Upper lobe of right lung (tissue), 1 donor: ENCODE results near the gene PSMB1. TPM values are rescaled to one million over a fixed set of nuclear protein-coding genes. Genes with fewer than 3 reads are reported as not detected.
A peak's percentile ranks its signal among the peaks of the same experiment; 100 is the strongest.

Source experiments
- ATAC-seq: fragments of 200-7000 bp; cut with Tn5 transposase; one replicate; pipeline ENCODE4 v1.9.1; 2020; ENCODE audit warnings: mild to moderate bottlenecking, moderate library complexity
- DNase-seq: peaks from one replicate; pipeline ENCODE4 v3.0.0-alpha.2; 2020
- H3K27ac ChIP-seq: fragments of 200-600 bp; one replicate; pipeline ENCODE4 v1.8.0; 2022
- H3K27me3 ChIP-seq: fragments of 200-600 bp; one replicate; pipeline ENCODE4 v1.8.0; 2022; ENCODE audit warnings: mild to moderate bottlenecking
- H3K36me3 ChIP-seq: fragments of 200-600 bp; one replicate; pipeline ENCODE4 v1.8.0; 2022
- H3K4me1 ChIP-seq: fragments of 200-600 bp; one replicate; pipeline ENCODE4 v1.8.0; 2022
- H3K4me3 ChIP-seq: fragments of 200-600 bp; one replicate; pipeline ENCODE4 v1.8.0; 2022; ENCODE audit warnings: mild to moderate bottlenecking
- H3K9me3 ChIP-seq: fragments of 200-600 bp; one replicate; pipeline ENCODE4 v1.8.0; 2022
- CTCF ChIP-seq: fragments of 200-600 bp; IDR thresholded peaks from one replicate; pipeline ENCODE4 v1.8.0; 2022; ENCODE audit warnings: antibody characterized with exemption
- intact Hi-C: fragments of 100-400 bp; cut with DNase I; formaldehyde crosslinking; loops from one replicate; pipeline ENCODE4 v1.11.0; 2022
- total RNA-seq: library from RNA; stranded (reverse); fragmentation: NEBNext Ultra II Directional; extraction: Animal tissue kit (Norgen Biotek cat#: 25700); gene quantifications from one replicate; pipeline ENCODE4 v1.2.1, GENCODE V29; 2021
- donor health status: DM: no; HTN: yes; CAD: no; lungs with severe emphysema.

Gene PSMB1
- total RNA-seq, 1 donor from 2014 or later = 111 TPM

- Histone ChIP-seq H3K9me3 (no peaks in the 10 kb centered on the region), H3K4me1 (peaks cover 18% of the 10 kb centered on the region), H3K27me3 (no peaks in the 10 kb centered on the region), H3K36me3 (peaks cover 30% of the 10 kb centered on the region), H3K4me3 (peak within 1 kb of the TSS; percentile 98), H3K27ac (peak within 1 kb of the TSS; percentile 93)
- peak; percentile 97 for DNase-seq
- intact Hi-C loops = no loop called here
- no peak for TF ChIP-seq CTCF
- peak; percentile 99 for ATAC-seq
Measured at GRCh38 chr6:170584181-170584953, 31.3 kb upstream of the PSMB1 start, which contains the start of gene PDCD2. TSS of gene PDCD2 (minus strand) at chr6:170584637. CDS start at chr6:170584581, 56 bp downstream.

GRCh38 chr6:170583756-170584180 lies 30.7 kb upstream of the PSMB1 start:
- Histone ChIP-seq H3K4me1 (peaks cover 18% of the 10 kb centered on the region), H3K4me3 (peak overlapping the region; percentile 98), H3K9me3 (no peaks in the 10 kb centered on the region), H3K36me3 (peaks cover 36% of the 10 kb centered on the region), H3K27me3 (no peaks in the 10 kb centered on the region), H3K27ac (peak overlapping the region; percentile 93)
- no peak for TF ChIP-seq CTCF
- ATAC-seq = no peak
- no peak for DNase-seq
- intact Hi-C loops = no loop called here

GRCh38 chr6:170578909-170579308 lies 25.8 kb upstream of the PSMB1 start:
- peaks cover 82% of the 10 kb centered on the region for H3K36me3 ChIP-seq
- ATAC-seq (no peak), DNase-seq (no peak)
- H3K27me3 ChIP-seq = no peaks in the 10 kb centered on the region
- H3K27ac ChIP-seq = no peak overlapping the region
- no peak overlapping the region for H3K4me3 ChIP-seq
- H3K9me3 ChIP-seq = no peaks in the 10 kb centered on the region
- no peak for TF ChIP-seq CTCF
- intact Hi-C loops = no loop called here
- H3K4me1 ChIP-seq = peaks cover 9% of the 10 kb centered on the region

DNA sequence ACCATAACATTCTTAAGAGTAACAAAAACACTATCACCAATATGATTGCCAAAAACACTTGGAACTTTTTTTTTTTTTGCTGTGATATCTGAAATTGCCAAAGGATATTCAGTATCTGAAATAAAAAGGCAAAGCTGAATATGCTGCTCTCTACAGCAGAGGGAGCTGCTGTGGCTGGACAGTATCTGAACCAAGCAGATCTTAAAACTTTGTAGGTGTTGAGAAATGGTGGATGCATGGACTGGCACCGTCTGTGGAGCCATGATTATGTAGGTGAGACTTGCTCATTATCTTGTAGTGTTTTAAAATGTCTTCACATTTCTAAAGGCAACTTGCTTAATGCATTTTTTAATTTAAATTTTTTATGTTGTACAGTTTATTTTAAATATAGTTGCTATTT lies 22.1 kb upstream of the PSMB1 start:
- DNase-seq (no peak), ATAC-seq (no peak)
- Histone ChIP-seq H3K27me3 (no peaks in the 10 kb centered on the region), H3K4me3 (no peak overlapping the region), H3K9me3 (no peaks in the 10 kb centered on the region), H3K4me1 (no peaks in the 10 kb centered on the region), H3K36me3 (peaks cover 93% of the 10 kb centered on the region), H3K27ac (no peak overlapping the region)
- intact Hi-C loops = no loop called here
- no peak for TF ChIP-seq CTCF

- Histone ChIP-seq H3K27ac (no peak overlapping the region), H3K4me1 (no peaks in the 10 kb centered on the region), H3K4me3 (no peak overlapping the region), H3K36me3 (peaks cover 95% of the 10 kb centered on the region), H3K27me3 (no peaks in the 10 kb centered on the region), H3K9me3 (no peaks in the 10 kb centered on the region)
- TF ChIP-seq CTCF = no peak
- DNase-seq = no peak
- ATAC-seq = no peak
- intact Hi-C loops = no loop called here
Measured at GRCh38 chr6:170572704-170573466, 19.8 kb upstream of the PSMB1 start.
